ENCODE measurements around the gene BTBD16. TPM values are rescaled to one million over a fixed set of nuclear protein-coding genes. Genes with fewer than 3 reads are reported as not detected.

The BTBD16 gene
- total RNA-seq, 4 donors from 2014 or later = not detected

DNA sequence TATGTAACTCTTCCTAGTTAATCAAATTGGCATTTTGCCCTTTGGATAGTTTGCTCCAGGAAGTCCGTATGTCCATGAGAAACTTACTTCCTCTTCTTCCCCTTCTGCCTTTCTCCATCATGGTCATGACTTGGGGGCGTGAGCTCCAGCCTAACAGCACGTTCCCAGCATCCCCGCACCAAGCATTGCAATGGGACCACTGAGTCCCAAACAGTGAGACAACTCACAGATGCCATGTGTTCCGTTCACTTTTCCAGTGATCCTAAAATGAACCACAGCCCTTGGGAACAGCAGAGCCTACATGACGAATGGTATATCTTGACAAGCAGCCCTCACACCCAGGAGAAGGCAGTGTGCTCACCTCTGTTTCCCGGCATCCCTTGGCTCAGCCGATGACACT is 10.7 kb downstream of the BTBD16 start:
- DNase-seq = no peak
- no peak overlapping the region for H3K4me3 ChIP-seq
- in situ Hi-C loops (cut with MboI; ENCODE audit: low pct_ligation_motif_present in 1 of 4, low pct_unique_long_range_greater_than_20kb in 1 of 4, low sequenced_read_pairs in 3 of 4) = loop anchor here in 1 of 4 donors (25.0 kb wide), 2 partner anchors 156 to 281 kb away; partner anchors contain the start of gene DMBT1
- no peaks in the 10 kb centered on the region for H3K9me3 ChIP-seq
- WGBS, 2 donors (ENCODE audit: low coverage in 1 of 2) = 60 to 84% methylated on average over 1 to 8 of the region's 8 CpGs
- H3K27me3 ChIP-seq = no peaks in the 10 kb centered on the region
- H3K36me3 ChIP-seq = no peaks in the 10 kb centered on the region
- no peak overlapping the region for H3K27ac ChIP-seq
- intact Hi-C loops (cut with DNase I; ENCODE audit: low total_unique reads) = no loop called here
- TF ChIP-seq EP300 (IDR thresholded peaks at IDR 0.05; ENCODE audit: low read depth) (no peak), POLR2A (IDR thresholded peaks at IDR 0.05) (no peak), POLR2AphosphoS5 (IDR thresholded peaks at IDR 0.05) (no peak)
- TF ChIP-seq, protein P1, sequence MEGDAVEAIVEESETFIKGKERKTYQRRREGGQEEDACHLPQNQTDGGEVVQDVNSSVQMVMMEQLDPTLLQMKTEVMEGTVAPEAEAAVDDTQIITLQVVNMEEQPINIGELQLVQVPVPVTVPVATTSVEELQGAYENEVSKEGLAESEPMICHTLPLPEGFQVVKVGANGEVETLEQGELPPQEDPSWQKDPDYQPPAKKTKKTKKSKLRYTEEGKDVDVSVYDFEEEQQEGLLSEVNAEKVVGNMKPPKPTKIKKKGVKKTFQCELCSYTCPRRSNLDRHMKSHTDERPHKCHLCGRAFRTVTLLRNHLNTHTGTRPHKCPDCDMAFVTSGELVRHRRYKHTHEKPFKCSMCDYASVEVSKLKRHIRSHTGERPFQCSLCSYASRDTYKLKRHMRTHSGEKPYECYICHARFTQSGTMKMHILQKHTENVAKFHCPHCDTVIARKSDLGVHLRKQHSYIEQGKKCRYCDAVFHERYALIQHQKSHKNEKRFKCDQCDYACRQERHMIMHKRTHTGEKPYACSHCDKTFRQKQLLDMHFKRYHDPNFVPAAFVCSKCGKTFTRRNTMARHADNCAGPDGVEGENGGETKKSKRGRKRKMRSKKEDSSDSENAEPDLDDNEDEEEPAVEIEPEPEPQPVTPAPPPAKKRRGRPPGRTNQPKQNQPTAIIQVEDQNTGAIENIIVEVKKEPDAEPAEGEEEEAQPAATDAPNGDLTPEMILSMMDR (IDR thresholded peaks at IDR 0.05) = no peak
- no peaks in the 10 kb centered on the region for H3K4me1 ChIP-seq

GRCh38 chr10:122282253-122282671 is 11.2 kb downstream of the BTBD16 start:
- Histone ChIP-seq H3K4me3 (no peak overlapping the region), H3K27me3 (no peaks in the 10 kb centered on the region), H3K27ac (no peak overlapping the region), H3K36me3 (no peaks in the 10 kb centered on the region), H3K9me3 (no peaks in the 10 kb centered on the region), H3K4me1 (peaks cover 0 to 2% (median 0%) of the 10 kb centered on the region in 4 donors)
- intact Hi-C loops (cut with DNase I; ENCODE audit: low total_unique reads) (no loop called here), in situ Hi-C loops (cut with MboI; ENCODE audit: low pct_ligation_motif_present in 1 of 4, low pct_unique_long_range_greater_than_20kb in 1 of 4, low sequenced_read_pairs in 3 of 4) (loop anchor here in 1 of 4 donors (25.0 kb wide), 2 partner anchors 155 to 280 kb away; partner anchors contain the start of gene DMBT1)
- no peak for DNase-seq
- TF ChIP-seq POLR2A (IDR thresholded peaks at IDR 0.05) (no peak), POLR2AphosphoS5 (IDR thresholded peaks at IDR 0.05) (no peak), EP300 (IDR thresholded peaks at IDR 0.05; ENCODE audit: low read depth) (no peak)
- 66% methylated on average over 9 of the region's 9 CpGs; no CpG with 5 or more reads in 1 of the 2 donors for WGBS, 2 donors (ENCODE audit: low coverage in 1 of 2)

DNA sequence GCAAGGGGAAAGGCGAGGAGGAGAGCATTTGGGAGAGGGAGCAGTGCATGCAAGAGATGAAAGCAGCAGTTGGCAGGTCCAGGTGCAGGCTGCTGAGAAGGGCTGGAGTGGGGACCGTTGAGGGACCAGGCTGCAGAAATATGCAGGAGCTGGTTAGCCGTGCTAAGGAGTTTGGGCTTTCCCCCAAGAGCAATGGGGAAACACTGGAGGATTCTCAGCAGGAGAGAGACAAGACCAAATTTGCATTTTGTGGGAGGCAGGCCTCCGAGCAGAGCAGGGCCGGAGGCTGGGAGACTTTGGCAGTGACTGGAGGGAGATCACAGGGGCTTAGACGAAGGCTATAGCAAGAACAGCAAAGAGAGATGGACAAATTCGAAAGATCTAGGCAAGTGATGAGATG is 11.8 kb downstream of the BTBD16 start:
- H3K4me1 ChIP-seq = peaks cover 0 to 3% (median 0%) of the 10 kb centered on the region in 4 donors
- in situ Hi-C loops (cut with MboI; ENCODE audit: low pct_ligation_motif_present in 1 of 4, low pct_unique_long_range_greater_than_20kb in 1 of 4, low sequenced_read_pairs in 3 of 4) = loop anchor here in 1 of 4 donors (25.0 kb wide), 2 partner anchors 154 to 279 kb away; partner anchors contain the start of gene DMBT1
- no peaks in the 10 kb centered on the region for H3K27me3 ChIP-seq
- 75 to 79% methylated on average over 6 to 7 of the region's 7 CpGs for WGBS, 2 donors (ENCODE audit: low coverage in 1 of 2)
- H3K36me3 ChIP-seq = no peaks in the 10 kb centered on the region
- no peak overlapping the region for H3K27ac ChIP-seq
- intact Hi-C loops (cut with DNase I; ENCODE audit: low total_unique reads) = no loop called here
- DNase-seq = no peak
- no peaks in the 10 kb centered on the region for H3K9me3 ChIP-seq
- H3K4me3 ChIP-seq = no peak overlapping the region
- no peak for TF ChIP-seq POLR2A (IDR thresholded peaks at IDR 0.05)
- no peak for TF ChIP-seq POLR2AphosphoS5 (IDR thresholded peaks at IDR 0.05)
- no peak for TF ChIP-seq EP300 (IDR thresholded peaks at IDR 0.05; ENCODE audit: low read depth)
- TF ChIP-seq, protein P1 (IDR thresholded peaks at IDR 0.05) = no peak

DNA sequence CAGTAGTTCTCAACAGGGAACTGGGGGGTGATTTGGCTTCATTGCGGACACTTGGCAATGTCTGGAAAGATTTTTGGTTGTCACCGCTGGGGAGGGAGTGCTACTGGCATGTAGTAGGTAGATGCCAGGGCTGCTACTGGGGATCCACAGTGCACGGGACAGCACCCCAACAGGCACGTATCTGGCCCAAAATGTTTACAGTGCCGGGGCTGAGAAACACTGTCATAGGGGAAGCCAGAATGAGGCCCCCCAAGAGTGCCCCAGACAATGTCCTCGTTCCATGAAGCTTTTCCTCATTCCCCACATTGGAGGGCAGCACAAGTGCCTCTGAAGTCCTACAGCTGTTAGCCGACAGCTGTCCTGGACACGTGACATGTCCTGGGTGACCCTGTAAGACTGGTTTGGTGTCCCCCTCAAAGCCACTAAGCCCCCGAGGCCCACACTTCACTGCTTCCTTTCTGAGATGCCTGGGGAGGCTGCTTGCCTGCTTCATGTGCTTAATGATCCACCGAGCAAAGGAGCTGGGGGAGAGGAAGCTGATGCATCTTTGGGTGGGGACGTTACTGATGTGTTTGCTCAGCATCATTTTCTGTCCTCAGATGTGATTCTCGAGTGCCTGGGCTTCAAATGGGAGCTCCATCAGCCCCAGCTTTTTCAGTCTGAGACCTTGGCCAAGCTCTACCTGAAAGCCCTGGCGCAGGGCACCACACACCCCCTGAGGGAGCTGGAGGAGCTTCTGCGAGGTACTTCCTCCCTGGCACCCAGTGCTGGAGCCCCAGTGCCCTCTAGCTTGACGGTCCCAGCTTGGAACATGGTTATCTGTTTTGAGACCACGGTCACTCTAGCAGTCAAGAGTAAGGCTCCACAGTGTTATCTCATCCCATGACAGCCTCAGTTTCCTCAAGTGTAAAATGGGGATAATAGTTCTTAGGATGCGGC is 14.7 kb downstream of the BTBD16 start:
- Histone ChIP-seq H3K4me1 (peaks cover 0 to 3% (median 0%) of the 10 kb centered on the region in 4 donors), H3K36me3 (no peaks in the 10 kb centered on the region), H3K9me3 (no peaks in the 10 kb centered on the region), H3K4me3 (no peak overlapping the region), H3K27ac (no peak overlapping the region), H3K27me3 (no peaks in the 10 kb centered on the region)
- WGBS, 2 donors (ENCODE audit: low coverage in 1 of 2) = 76% methylated on average over 17 of the region's 17 CpGs; no CpG with 5 or more reads in 1 of the 2 donors
- TF ChIP-seq POLR2A (IDR thresholded peaks at IDR 0.05) (no peak), EP300 (IDR thresholded peaks at IDR 0.05; ENCODE audit: low read depth) (no peak), POLR2AphosphoS5 (IDR thresholded peaks at IDR 0.05) (no peak)
- TF ChIP-seq, protein P1 (IDR thresholded peaks at IDR 0.05) = no peak
- in situ Hi-C loops (cut with MboI; ENCODE audit: low pct_ligation_motif_present in 1 of 4, low pct_unique_long_range_greater_than_20kb in 1 of 4, low sequenced_read_pairs in 3 of 4) (loop anchor here in 1 of 4 donors (25.0 kb wide), 2 partner anchors 152 to 277 kb away; partner anchors contain the start of gene DMBT1), intact Hi-C loops (cut with DNase I; ENCODE audit: low total_unique reads) (no loop called here)
- DNase-seq = no peak

All from transverse colon (tissue), 4 donors.